HEK293 (cell line): Measurements from ENCODE around the gene HOXD11.

Experiments used
- CTCF ChIA-PET: fragments of 350-600 bp; formaldehyde crosslinking; extraction: SDS; loops from one replicate; lab custom pipeline; 2021; ENCODE audit warnings: antibody characterized with exemption; lab: Yijun Ruan, JAX
- POLR2A ChIA-PET: fragments of 300-600 bp; formaldehyde crosslinking; extraction: SDS; loops from one replicate; lab custom pipeline; 2020; ENCODE audit warnings: antibody characterized with exemption, inconsistent platforms; lab: Yijun Ruan, JAX
- H3K27ac ChIP-seq: fragments of 200-500 bp; sonication (Bioruptor generic); 2 replicates; pipeline ENCODE4 v1.5.1; 2014; ENCODE audit warnings: low read depth, low read length, control low read depth, inconsistent platforms; ENCODE audit errors: extremely low read depth
- H3K36me3 ChIP-seq, 2 experiments: fragments of 200-500 bp in 1 of 2; sonication (Bioruptor generic) in 1 of 2; 1 replicate in 1 of 2; 2 replicates in 1 of 2; pipeline ENCODE4 v1.5.1; 2014 to 2017; ENCODE audit warnings: inconsistent platforms in 2 of 2, low read length in 2 of 2; ENCODE audit not compliant: control insufficient read depth in 2 of 2, insufficient read depth in 1 of 2
- H3K4me1 ChIP-seq: fragments of 200-500 bp; sonication (Bioruptor generic); 2 replicates; pipeline ENCODE4 v1.5.1; 2014; ENCODE audit warnings: mild to moderate bottlenecking, low read length, inconsistent platforms; ENCODE audit not compliant: control insufficient read depth, insufficient read depth
- H3K4me3 ChIP-seq: 2 replicates; pipeline ENCODE4 v1.5.1; 2011; ENCODE audit warnings: low read depth, mild to moderate bottlenecking, control low read depth, low read length, moderate library complexity
- H3K9me3 ChIP-seq: fragments of 200-500 bp; sonication (Bioruptor generic); 2 replicates; pipeline ENCODE4 v1.5.1; 2014; ENCODE audit warnings: low read depth, low read length, inconsistent platforms; ENCODE audit not compliant: control insufficient read depth, insufficient read depth
- GLI4 ChIP-seq: fragments of 450-650 bp; formaldehyde crosslinking; IDR thresholded peaks from 2 replicates; pipeline ENCODE4 v1.5.1; 2016; ENCODE audit warnings: missing biosample characterization, missing genetic modification characterization
- KLF10 ChIP-seq: fragments of 450-650 bp; IDR thresholded peaks from 2 replicates; pipeline ENCODE4 v1.5.1; 2018; ENCODE audit warnings: missing biosample characterization, mild to moderate bottlenecking, missing genetic modification characterization
- KLF16 ChIP-seq: fragments of 450-650 bp; formaldehyde crosslinking; IDR thresholded peaks from 2 replicates; pipeline ENCODE4 v1.5.1; 2017; ENCODE audit warnings: missing biosample characterization, missing genetic modification characterization
- OVOL3 ChIP-seq: fragments of 450-650 bp; formaldehyde crosslinking; IDR thresholded peaks from 2 replicates; pipeline ENCODE4 v1.5.1; 2016; ENCODE audit warnings: missing biosample characterization, missing genetic modification characterization
- SP3 ChIP-seq: fragments of 450-650 bp; formaldehyde crosslinking; IDR thresholded peaks from 2 replicates; pipeline ENCODE4 v1.5.1; 2016; ENCODE audit warnings: missing biosample characterization, missing genetic modification characterization
- TRIM28 ChIP-seq: IDR thresholded peaks from 2 replicates; pipeline ENCODE4 v1.6.1; 2011; ENCODE audit warnings: low read length, control low read depth, borderline replicate concordance
- WT1 ChIP-seq: fragments of 450-650 bp; formaldehyde crosslinking; IDR thresholded peaks from 2 replicates; pipeline ENCODE4 v1.5.1; 2016; ENCODE audit warnings: missing biosample characterization, missing genetic modification characterization
- ZBTB17 ChIP-seq: fragments of 450-650 bp; formaldehyde crosslinking; IDR thresholded peaks from 2 replicates; pipeline ENCODE4 v1.5.1; 2016; ENCODE audit warnings: missing biosample characterization, missing genetic modification characterization
- ZBTB21 ChIP-seq: fragments of 450-650 bp; formaldehyde crosslinking; IDR thresholded peaks from 2 replicates; pipeline ENCODE4 v1.5.1; 2017; ENCODE audit warnings: missing biosample characterization, missing genetic modification characterization
- ZFHX2 ChIP-seq: fragments of 450-650 bp; formaldehyde crosslinking; conservative IDR thresholded peaks from 2 replicates; pipeline ENCODE4 v1.5.1; 2016; ENCODE audit warnings: missing biosample characterization, missing genetic modification characterization
- ZFP69B ChIP-seq: fragments of 450-650 bp; formaldehyde crosslinking; IDR thresholded peaks from 2 replicates; pipeline ENCODE4 v1.5.1; 2016; ENCODE audit warnings: missing biosample characterization, missing genetic modification characterization
- ZNF10 ChIP-seq: fragments of 450-650 bp; formaldehyde crosslinking; IDR thresholded peaks from 2 replicates; pipeline ENCODE4 v1.5.1; 2017; ENCODE audit warnings: missing biosample characterization, missing genetic modification characterization
- ZNF155 ChIP-seq: fragments of 450-650 bp; formaldehyde crosslinking; IDR thresholded peaks from 2 replicates; pipeline ENCODE4 v1.5.1; 2016; ENCODE audit warnings: missing biosample characterization, missing genetic modification characterization
- ZNF157 ChIP-seq: fragments of 450-650 bp; formaldehyde crosslinking; IDR thresholded peaks from 2 replicates; pipeline ENCODE4 v1.5.1; 2016; ENCODE audit warnings: missing biosample characterization, missing genetic modification characterization
- ZNF2 ChIP-seq: fragments of 450-650 bp; formaldehyde crosslinking; IDR thresholded peaks from 2 replicates; pipeline ENCODE4 v1.5.1; 2016; ENCODE audit warnings: missing biosample characterization, missing genetic modification characterization
- ZNF211 ChIP-seq: fragments of 450-650 bp; formaldehyde crosslinking; IDR thresholded peaks from 2 replicates; pipeline ENCODE4 v1.5.1; 2016; ENCODE audit warnings: low read depth, missing biosample characterization, missing genetic modification characterization
- ZNF341 ChIP-seq: fragments of 450-650 bp; formaldehyde crosslinking; IDR thresholded peaks from 2 replicates; pipeline ENCODE4; 2016; ENCODE audit warnings: low read depth, missing biosample characterization, missing genetic modification characterization
- ZNF354C ChIP-seq: fragments of 450-650 bp; formaldehyde crosslinking; IDR thresholded peaks from 2 replicates; pipeline ENCODE4 v1.5.1; 2016; ENCODE audit warnings: missing biosample characterization, missing genetic modification characterization, low read depth, borderline replicate concordance
- ZNF37A ChIP-seq: fragments of 450-650 bp; IDR thresholded peaks from 2 replicates; pipeline ENCODE4 v1.5.1; 2018; ENCODE audit warnings: missing biosample characterization, missing genetic modification characterization
- ZNF404 ChIP-seq: fragments of 450-650 bp; formaldehyde crosslinking; IDR thresholded peaks from 2 replicates; pipeline ENCODE4 v1.5.1; 2017; ENCODE audit warnings: missing biosample characterization, missing genetic modification characterization
- ZNF501 ChIP-seq: fragments of 450-650 bp; formaldehyde crosslinking; IDR thresholded peaks from 2 replicates; pipeline ENCODE4 v1.5.1; 2016; ENCODE audit warnings: missing biosample characterization, missing genetic modification characterization
- ZNF549 ChIP-seq: fragments of 450-650 bp; IDR thresholded peaks from 2 replicates; pipeline ENCODE4 v1.5.1; 2018; ENCODE audit warnings: missing biosample characterization, missing genetic modification characterization, mild to moderate bottlenecking, inconsistent platforms, moderate library complexity
- ZNF747 ChIP-seq: fragments of 450-650 bp; formaldehyde crosslinking; IDR thresholded peaks from 2 replicates; pipeline ENCODE4 v1.5.1; 2016; ENCODE audit warnings: missing biosample characterization, missing genetic modification characterization
- ZNF791 ChIP-seq: fragments of 450-650 bp; formaldehyde crosslinking; IDR thresholded peaks from 2 replicates; pipeline ENCODE4 v1.5.1; 2016; ENCODE audit warnings: missing biosample characterization, missing genetic modification characterization
- TF ChIP-seq, protein P1 (sequence below): IDR thresholded peaks from 2 replicates; pipeline ENCODE4 v1.6.1; 2011; ENCODE audit warnings: mild to moderate bottlenecking, low read depth, low read length, borderline replicate concordance
- TF ChIP-seq, protein P2 (sequence below): fragments of 450-650 bp; formaldehyde crosslinking; IDR thresholded peaks from 2 replicates; pipeline ENCODE4 v1.5.1; 2016; ENCODE audit warnings: missing biosample characterization, missing genetic modification characterization, borderline replicate concordance
- TF ChIP-seq, protein P3 (sequence below): fragments of 450-650 bp; formaldehyde crosslinking; IDR thresholded peaks from 2 replicates; pipeline ENCODE4 v1.5.1; 2016; ENCODE audit warnings: missing biosample characterization, missing genetic modification characterization, low read depth

Gene HOXD11

DNA sequence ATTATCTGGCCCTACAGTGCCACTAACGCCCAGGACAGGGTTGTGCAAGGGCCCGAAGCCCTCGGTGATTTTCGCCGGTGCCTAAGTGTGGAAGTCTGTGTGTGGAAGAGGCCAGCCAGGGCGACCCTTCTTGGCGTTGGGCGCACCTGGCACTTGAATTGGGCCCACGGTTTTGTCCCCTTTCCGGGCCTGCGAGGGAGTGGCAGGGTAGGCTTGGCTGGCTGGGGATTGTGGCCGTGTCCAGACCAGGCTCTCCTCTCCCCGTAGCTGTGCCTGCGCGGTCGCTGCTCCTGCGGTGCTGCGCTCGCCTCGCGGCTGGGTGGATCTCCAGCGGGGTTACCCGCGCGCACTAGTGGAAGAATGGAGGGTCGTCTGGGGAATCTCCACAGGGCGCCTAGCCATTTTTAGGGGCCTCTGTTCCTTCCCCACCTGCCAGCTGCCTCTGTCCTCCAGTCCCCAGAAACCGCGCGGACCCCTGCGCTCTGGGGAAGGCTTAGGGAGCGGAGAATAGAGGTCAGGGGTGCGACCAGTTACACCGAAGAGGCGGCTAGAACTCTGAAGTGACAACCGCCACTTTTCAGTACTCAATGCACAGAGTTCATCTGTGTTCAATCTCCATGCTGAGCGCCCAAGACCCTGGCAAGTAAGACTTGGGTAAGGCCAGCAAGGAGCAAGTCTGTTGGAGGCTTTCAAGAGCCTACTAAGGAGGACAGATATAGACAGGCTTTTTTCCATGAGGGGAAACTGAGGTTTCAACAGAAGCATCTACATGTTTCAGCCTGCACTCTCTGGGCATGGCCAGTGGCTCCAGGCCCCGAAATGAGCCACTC, 39.3 kb upstream of the HOXD11 start (continued):
- TF ChIP-seq, protein P1, sequence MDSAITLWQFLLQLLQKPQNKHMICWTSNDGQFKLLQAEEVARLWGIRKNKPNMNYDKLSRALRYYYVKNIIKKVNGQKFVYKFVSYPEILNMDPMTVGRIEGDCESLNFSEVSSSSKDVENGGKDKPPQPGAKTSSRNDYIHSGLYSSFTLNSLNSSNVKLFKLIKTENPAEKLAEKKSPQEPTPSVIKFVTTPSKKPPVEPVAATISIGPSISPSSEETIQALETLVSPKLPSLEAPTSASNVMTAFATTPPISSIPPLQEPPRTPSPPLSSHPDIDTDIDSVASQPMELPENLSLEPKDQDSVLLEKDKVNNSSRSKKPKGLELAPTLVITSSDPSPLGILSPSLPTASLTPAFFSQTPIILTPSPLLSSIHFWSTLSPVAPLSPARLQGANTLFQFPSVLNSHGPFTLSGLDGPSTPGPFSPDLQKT = no peak
- TF ChIP-seq, protein P2, sequence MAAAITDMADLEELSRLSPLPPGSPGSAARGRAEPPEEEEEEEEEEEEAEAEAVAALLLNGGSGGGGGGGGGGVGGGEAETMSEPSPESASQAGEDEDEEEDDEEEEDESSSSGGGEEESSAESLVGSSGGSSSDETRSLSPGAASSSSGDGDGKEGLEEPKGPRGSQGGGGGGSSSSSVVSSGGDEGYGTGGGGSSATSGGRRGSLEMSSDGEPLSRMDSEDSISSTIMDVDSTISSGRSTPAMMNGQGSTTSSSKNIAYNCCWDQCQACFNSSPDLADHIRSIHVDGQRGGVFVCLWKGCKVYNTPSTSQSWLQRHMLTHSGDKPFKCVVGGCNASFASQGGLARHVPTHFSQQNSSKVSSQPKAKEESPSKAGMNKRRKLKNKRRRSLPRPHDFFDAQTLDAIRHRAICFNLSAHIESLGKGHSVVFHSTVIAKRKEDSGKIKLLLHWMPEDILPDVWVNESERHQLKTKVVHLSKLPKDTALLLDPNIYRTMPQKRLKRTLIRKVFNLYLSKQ (tag by site-specific recombination) = no peak
- TF ChIP-seq KLF10 (tag by site-specific recombination) (no peak), ZNF341 (no peak), ZNF354C (tag by site-specific recombination) (no peak), ZNF157 (no peak), ZNF747 (tag by site-specific recombination) (no peak), ZNF791 (no peak), SP3 (no peak), OVOL3 (tag by site-specific recombination) (no peak), ZNF37A (tag by site-specific recombination) (no peak), WT1 (tag by site-specific recombination) (no peak), ZFP69B (tag by site-specific recombination) (no peak)

DNA sequence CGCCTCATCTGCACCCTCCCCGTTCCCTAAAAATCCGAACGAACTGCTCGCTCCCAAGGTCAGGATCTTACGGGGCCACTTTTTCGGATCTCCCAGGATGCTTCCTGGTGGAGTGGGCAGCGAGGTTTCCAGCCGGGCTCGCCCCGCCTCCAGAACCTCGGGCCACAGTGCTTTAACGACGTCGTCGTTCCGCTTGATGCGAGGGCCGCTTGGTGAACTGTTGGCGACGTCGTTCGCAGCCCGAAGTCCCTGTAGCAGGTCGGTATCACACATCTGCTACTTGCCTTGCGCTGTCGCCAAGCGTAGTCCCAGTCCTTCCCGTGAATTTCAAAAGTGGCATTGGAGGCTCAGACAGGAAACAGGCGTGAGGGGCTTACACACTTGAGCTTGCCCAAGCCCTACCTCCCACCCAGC, 38.7 kb upstream of the HOXD11 start:
- no peak for TF ChIP-seq TRIM28
- no peak for TF ChIP-seq ZNF501 (tag by site-specific recombination)
- TF ChIP-seq ZBTB17 (tag by site-specific recombination) = no peak
- no peak for TF ChIP-seq ZFHX2
- no peak for TF ChIP-seq ZNF2 (tag by site-specific recombination)
- no peak for TF ChIP-seq ZFP69B (tag by site-specific recombination)
- no peak for TF ChIP-seq ZBTB21
- no peak for TF ChIP-seq ZNF211 (tag by site-specific recombination)
- TF ChIP-seq, protein P3, sequence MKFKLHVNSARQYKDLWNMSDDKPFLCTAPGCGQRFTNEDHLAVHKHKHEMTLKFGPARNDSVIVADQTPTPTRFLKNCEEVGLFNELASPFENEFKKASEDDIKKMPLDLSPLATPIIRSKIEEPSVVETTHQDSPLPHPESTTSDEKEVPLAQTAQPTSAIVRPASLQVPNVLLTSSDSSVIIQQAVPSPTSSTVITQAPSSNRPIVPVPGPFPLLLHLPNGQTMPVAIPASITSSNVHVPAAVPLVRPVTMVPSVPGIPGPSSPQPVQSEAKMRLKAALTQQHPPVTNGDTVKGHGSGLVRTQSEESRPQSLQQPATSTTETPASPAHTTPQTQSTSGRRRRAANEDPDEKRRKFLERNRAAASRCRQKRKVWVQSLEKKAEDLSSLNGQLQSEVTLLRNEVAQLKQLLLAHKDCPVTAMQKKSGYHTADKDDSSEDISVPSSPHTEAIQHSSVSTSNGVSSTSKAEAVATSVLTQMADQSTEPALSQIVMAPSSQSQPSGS (tag by site-specific recombination) = no peak
- TF ChIP-seq KLF16 = no peak
- no peak for TF ChIP-seq ZNF404
- TF ChIP-seq GLI4 (tag by site-specific recombination) = no peak
- TF ChIP-seq ZNF10 (tag by site-specific recombination) = no peak
- TF ChIP-seq ZNF155 (tag by site-specific recombination) = no peak
- TF ChIP-seq ZNF549 (tag by site-specific recombination) = no peak
- Histone ChIP-seq H3K4me3 (no peak overlapping the region), H3K36me3 (no peaks in the 10 kb centered on the region), H3K4me1 (no peaks in the 10 kb centered on the region), H3K9me3 (no peaks in the 10 kb centered on the region), H3K27ac (no peak overlapping the region)
- POLR2A ChIA-PET = no interaction called here
- CTCF ChIA-PET = no interaction called here
